HEK293 (cell line): ENCODE data around the gene RND1.

Source experiments
- CTCF ChIA-PET: fragments of 350-600 bp; formaldehyde crosslinking; extraction: SDS; loops from one replicate; lab custom pipeline; 2021; ENCODE audit warnings: antibody characterized with exemption; lab: Yijun Ruan, JAX
- POLR2A ChIA-PET: fragments of 300-600 bp; formaldehyde crosslinking; extraction: SDS; loops from one replicate; lab custom pipeline; 2020; ENCODE audit warnings: antibody characterized with exemption, inconsistent platforms; lab: Yijun Ruan, JAX
- H3K27ac ChIP-seq: fragments of 200-500 bp; sonication (Bioruptor generic); 2 replicates; pipeline ENCODE4 v1.5.1; 2014; ENCODE audit warnings: low read depth, low read length, control low read depth, inconsistent platforms; ENCODE audit errors: extremely low read depth
- H3K36me3 ChIP-seq, 2 experiments: fragments of 200-500 bp in 1 of 2; sonication (Bioruptor generic) in 1 of 2; 1 replicate in 1 of 2; 2 replicates in 1 of 2; pipeline ENCODE4 v1.5.1; 2014 to 2017; ENCODE audit warnings: inconsistent platforms in 2 of 2, low read length in 2 of 2; ENCODE audit not compliant: control insufficient read depth in 2 of 2, insufficient read depth in 1 of 2
- H3K4me1 ChIP-seq: fragments of 200-500 bp; sonication (Bioruptor generic); 2 replicates; pipeline ENCODE4 v1.5.1; 2014; ENCODE audit warnings: mild to moderate bottlenecking, low read length, inconsistent platforms; ENCODE audit not compliant: control insufficient read depth, insufficient read depth
- H3K4me3 ChIP-seq: 2 replicates; pipeline ENCODE4 v1.5.1; 2011; ENCODE audit warnings: low read depth, mild to moderate bottlenecking, control low read depth, low read length, moderate library complexity
- H3K9me3 ChIP-seq: fragments of 200-500 bp; sonication (Bioruptor generic); 2 replicates; pipeline ENCODE4 v1.5.1; 2014; ENCODE audit warnings: low read depth, low read length, inconsistent platforms; ENCODE audit not compliant: control insufficient read depth, insufficient read depth
- KLF1 ChIP-seq: fragments of 450-650 bp; formaldehyde crosslinking; IDR thresholded peaks from 2 replicates; pipeline ENCODE4 v1.5.1; 2016; ENCODE audit warnings: missing biosample characterization, missing genetic modification characterization
- SCRT2 ChIP-seq: fragments of 450-650 bp; formaldehyde crosslinking; IDR thresholded peaks from 2 replicates; pipeline ENCODE4 v1.5.1; 2016; ENCODE audit warnings: missing biosample characterization, missing genetic modification characterization
- WT1 ChIP-seq: fragments of 450-650 bp; formaldehyde crosslinking; IDR thresholded peaks from 2 replicates; pipeline ENCODE4 v1.5.1; 2016; ENCODE audit warnings: missing biosample characterization, missing genetic modification characterization
- ZBTB49 ChIP-seq: fragments of 450-650 bp; formaldehyde crosslinking; IDR thresholded peaks from 2 replicates; pipeline ENCODE4 v1.5.1; 2016; ENCODE audit warnings: missing biosample characterization, missing genetic modification characterization, low read depth
- ZFHX2 ChIP-seq: fragments of 450-650 bp; formaldehyde crosslinking; conservative IDR thresholded peaks from 2 replicates; pipeline ENCODE4 v1.5.1; 2016; ENCODE audit warnings: missing biosample characterization, missing genetic modification characterization
- ZFP41 ChIP-seq: fragments of 450-650 bp; formaldehyde crosslinking; IDR thresholded peaks from 2 replicates; pipeline ENCODE4 v1.5.1; 2016; ENCODE audit warnings: missing biosample characterization, missing genetic modification characterization, borderline replicate concordance
- ZNF121 ChIP-seq: fragments of 450-650 bp; formaldehyde crosslinking; IDR thresholded peaks from 2 replicates; pipeline ENCODE4 v1.5.1; 2016; ENCODE audit warnings: missing biosample characterization, missing genetic modification characterization
- ZNF157 ChIP-seq: fragments of 450-650 bp; formaldehyde crosslinking; IDR thresholded peaks from 2 replicates; pipeline ENCODE4 v1.5.1; 2016; ENCODE audit warnings: missing biosample characterization, missing genetic modification characterization
- ZNF175 ChIP-seq: fragments of 450-650 bp; formaldehyde crosslinking; IDR thresholded peaks from 2 replicates; pipeline ENCODE4 v1.5.1; 2016; ENCODE audit warnings: missing biosample characterization, missing genetic modification characterization
- ZNF423 ChIP-seq: fragments of 450-650 bp; formaldehyde crosslinking; IDR thresholded peaks from 2 replicates; pipeline ENCODE4 v1.5.1; 2016; ENCODE audit warnings: missing biosample characterization, missing genetic modification characterization
- ZNF48 ChIP-seq: fragments of 450-650 bp; formaldehyde crosslinking; IDR thresholded peaks from 2 replicates; pipeline ENCODE4 v1.5.1; 2016; ENCODE audit warnings: missing biosample characterization, missing genetic modification characterization
- ZNF510 ChIP-seq: fragments of 450-650 bp; formaldehyde crosslinking; IDR thresholded peaks from 2 replicates; pipeline ENCODE4 v1.5.1; 2018; ENCODE audit warnings: mild to moderate bottlenecking, missing genetic modification characterization, missing biosample characterization; ENCODE audit not compliant: insufficient replicate concordance
- ZNF544 ChIP-seq: fragments of 450-650 bp; formaldehyde crosslinking; IDR thresholded peaks from 2 replicates; pipeline ENCODE4 v1.5.0; 2017; ENCODE audit warnings: missing biosample characterization, missing genetic modification characterization
- ZNF548 ChIP-seq: fragments of 450-650 bp; formaldehyde crosslinking; IDR thresholded peaks from 2 replicates; pipeline ENCODE4 v1.5.1; 2016; ENCODE audit warnings: missing biosample characterization, missing genetic modification characterization
- ZNF600 ChIP-seq: fragments of 450-650 bp; formaldehyde crosslinking; IDR thresholded peaks from 2 replicates; pipeline ENCODE4 v1.5.1; 2016; ENCODE audit warnings: missing biosample characterization, missing genetic modification characterization
- ZNF621 ChIP-seq: fragments of 450-650 bp; formaldehyde crosslinking; IDR thresholded peaks from 2 replicates; pipeline ENCODE4 v1.5.1; 2017; ENCODE audit warnings: missing biosample characterization, missing genetic modification characterization
- ZSCAN30 ChIP-seq: fragments of 450-650 bp; IDR thresholded peaks from 2 replicates; pipeline ENCODE4 v1.5.1; 2018; ENCODE audit warnings: missing biosample characterization, mild to moderate bottlenecking, missing genetic modification characterization, moderate library complexity
- TF ChIP-seq, protein P1 (sequence below): fragments of 450-650 bp; formaldehyde crosslinking; IDR thresholded peaks from 2 replicates; pipeline ENCODE4 v1.5.1; 2016; ENCODE audit warnings: missing biosample characterization, missing genetic modification characterization
- TF ChIP-seq, protein P2 (sequence below): fragments of 450-650 bp; formaldehyde crosslinking; IDR thresholded peaks from 2 replicates; pipeline ENCODE4 v1.5.1; 2016; ENCODE audit warnings: missing biosample characterization, missing genetic modification characterization, borderline replicate concordance
- TF ChIP-seq, protein P3 (sequence below): fragments of 450-650 bp; IDR thresholded peaks from 2 replicates; pipeline ENCODE4 v1.5.1; 2018; ENCODE audit warnings: missing biosample characterization, missing genetic modification characterization

The RND1 gene

DNA sequence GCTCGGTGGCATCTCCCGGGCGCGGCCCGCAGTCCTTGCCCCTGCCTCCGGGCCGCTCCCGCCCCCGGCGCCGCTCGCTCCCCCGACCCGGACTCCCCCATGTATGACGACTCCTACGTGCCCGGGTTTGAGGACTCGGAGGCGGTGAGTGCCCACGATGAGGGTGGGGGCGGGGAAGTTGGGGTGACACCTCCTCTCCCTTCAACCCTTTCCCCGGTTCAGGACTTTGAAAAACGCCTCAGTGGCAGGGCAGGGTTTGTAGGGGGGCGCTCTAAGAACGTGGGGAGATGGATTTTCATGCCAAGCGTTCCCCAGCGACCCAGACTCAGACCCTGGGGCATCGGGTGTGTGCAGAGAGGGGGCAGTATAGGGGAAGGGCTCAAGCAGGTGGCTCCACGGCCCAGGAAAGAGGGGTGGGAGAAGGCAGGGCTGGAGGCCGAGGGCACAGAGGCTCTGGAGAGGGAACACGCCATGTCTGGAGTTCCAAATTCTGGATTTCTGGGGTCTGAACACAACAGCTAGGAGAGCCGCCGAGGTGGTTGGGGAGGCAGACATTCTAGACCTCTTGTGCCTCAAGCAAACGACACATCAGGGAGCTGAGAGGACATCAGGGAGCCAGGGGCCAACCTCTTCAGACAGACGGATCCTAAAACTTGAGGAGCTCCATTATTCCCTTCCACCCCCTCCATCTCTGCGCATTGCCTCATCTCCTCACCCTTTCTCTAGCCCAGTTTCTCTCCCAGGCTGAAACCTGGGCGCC lies 46.7 kb downstream of the RND1 start:
- Histone ChIP-seq H3K36me3 (peaks cover 0 to 13% of the 10 kb centered on the region in 2 experiments; a peak in 1 of 3 replicates), H3K9me3 (no peaks in the 10 kb centered on the region), H3K4me3 (peak overlapping the region; percentile 63), H3K27ac (no peak overlapping the region; the same call in 1 of the 2 replicates), H3K4me1 (peaks cover 3% of the 10 kb centered on the region; the same call in 1 of the 2 replicates)
- TF ChIP-seq ZFHX2 (tag by site-specific recombination) = peak; percentile 78
- no peak for TF ChIP-seq ZNF423 (tag by site-specific recombination)
- TF ChIP-seq ZNF175 = no peak
- no peak for TF ChIP-seq ZSCAN30 (tag by site-specific recombination)
- TF ChIP-seq ZNF510 (tag by site-specific recombination) = no peak
- TF ChIP-seq, protein P1, sequence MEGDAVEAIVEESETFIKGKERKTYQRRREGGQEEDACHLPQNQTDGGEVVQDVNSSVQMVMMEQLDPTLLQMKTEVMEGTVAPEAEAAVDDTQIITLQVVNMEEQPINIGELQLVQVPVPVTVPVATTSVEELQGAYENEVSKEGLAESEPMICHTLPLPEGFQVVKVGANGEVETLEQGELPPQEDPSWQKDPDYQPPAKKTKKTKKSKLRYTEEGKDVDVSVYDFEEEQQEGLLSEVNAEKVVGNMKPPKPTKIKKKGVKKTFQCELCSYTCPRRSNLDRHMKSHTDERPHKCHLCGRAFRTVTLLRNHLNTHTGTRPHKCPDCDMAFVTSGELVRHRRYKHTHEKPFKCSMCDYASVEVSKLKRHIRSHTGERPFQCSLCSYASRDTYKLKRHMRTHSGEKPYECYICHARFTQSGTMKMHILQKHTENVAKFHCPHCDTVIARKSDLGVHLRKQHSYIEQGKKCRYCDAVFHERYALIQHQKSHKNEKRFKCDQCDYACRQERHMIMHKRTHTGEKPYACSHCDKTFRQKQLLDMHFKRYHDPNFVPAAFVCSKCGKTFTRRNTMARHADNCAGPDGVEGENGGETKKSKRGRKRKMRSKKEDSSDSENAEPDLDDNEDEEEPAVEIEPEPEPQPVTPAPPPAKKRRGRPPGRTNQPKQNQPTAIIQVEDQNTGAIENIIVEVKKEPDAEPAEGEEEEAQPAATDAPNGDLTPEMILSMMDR = peak; percentile 84
- peak; percentile 42 for TF ChIP-seq ZNF600
- ChIA-PET CTCF (interaction anchor here (0.7 to 1.5 kb wide), 5 partner anchors 11 to 146 kb away, joined by 3 to 8 read pairs (median 3); no protein-coding TSS in a partner anchor), POLR2A (interaction anchor here (0.5 to 2.0 kb wide), 5 partner anchors 9 to 1592 kb away, joined by 3 to 5 read pairs (median 3); no protein-coding TSS in a partner anchor)

GRCh38 chr12:48817873-48818830 lies 47.5 kb downstream of the RND1 start, which contains the start of gene CACNB3:
TSS of gene CACNB3 (plus strand) at chr12:48818496. CDS start at chr12:48818930, 434 bp downstream.
- ChIA-PET CTCF (interaction anchor here (0.7 to 4.6 kb wide), 6 partner anchors 14 to 170 kb away, joined by 3 to 28 read pairs (median 4); partner anchors contain the start of gene DDX23), POLR2A (interaction anchor here (0.6 to 2.0 kb wide), 5 partner anchors 9 to 1593 kb away, joined by 3 to 4 read pairs (median 3); partner anchors contain the start of gene ADCY6)
- Histone ChIP-seq H3K27ac (peak within 1 kb of the TSS; percentile 43; the same call in 1 of the 2 replicates), H3K4me3 (peak within 1 kb of the TSS; percentile 63), H3K9me3 (no peaks in the 10 kb centered on the region), H3K36me3 (peaks cover 0 to 5% of the 10 kb centered on the region in 2 experiments; a peak in 1 of 3 replicates), H3K4me1 (peaks cover 3% of the 10 kb centered on the region; the same call in 1 of the 2 replicates)
- TF ChIP-seq ZNF544 (tag by site-specific recombination) (no peak), WT1 (tag by site-specific recombination) (peak; percentile 88), KLF1 (tag by site-specific recombination) (peak; percentile 90), ZNF621 (tag by site-specific recombination) (no peak), ZFP41 (tag by site-specific recombination) (no peak), ZBTB49 (no peak), ZNF121 (tag by site-specific recombination) (no peak), ZNF548 (tag by site-specific recombination) (no peak), SCRT2 (tag by site-specific recombination) (peak; percentile 99), ZNF48 (tag by site-specific recombination) (no peak), ZNF157 (tag by site-specific recombination) (no peak)
- TF ChIP-seq, protein P2, sequence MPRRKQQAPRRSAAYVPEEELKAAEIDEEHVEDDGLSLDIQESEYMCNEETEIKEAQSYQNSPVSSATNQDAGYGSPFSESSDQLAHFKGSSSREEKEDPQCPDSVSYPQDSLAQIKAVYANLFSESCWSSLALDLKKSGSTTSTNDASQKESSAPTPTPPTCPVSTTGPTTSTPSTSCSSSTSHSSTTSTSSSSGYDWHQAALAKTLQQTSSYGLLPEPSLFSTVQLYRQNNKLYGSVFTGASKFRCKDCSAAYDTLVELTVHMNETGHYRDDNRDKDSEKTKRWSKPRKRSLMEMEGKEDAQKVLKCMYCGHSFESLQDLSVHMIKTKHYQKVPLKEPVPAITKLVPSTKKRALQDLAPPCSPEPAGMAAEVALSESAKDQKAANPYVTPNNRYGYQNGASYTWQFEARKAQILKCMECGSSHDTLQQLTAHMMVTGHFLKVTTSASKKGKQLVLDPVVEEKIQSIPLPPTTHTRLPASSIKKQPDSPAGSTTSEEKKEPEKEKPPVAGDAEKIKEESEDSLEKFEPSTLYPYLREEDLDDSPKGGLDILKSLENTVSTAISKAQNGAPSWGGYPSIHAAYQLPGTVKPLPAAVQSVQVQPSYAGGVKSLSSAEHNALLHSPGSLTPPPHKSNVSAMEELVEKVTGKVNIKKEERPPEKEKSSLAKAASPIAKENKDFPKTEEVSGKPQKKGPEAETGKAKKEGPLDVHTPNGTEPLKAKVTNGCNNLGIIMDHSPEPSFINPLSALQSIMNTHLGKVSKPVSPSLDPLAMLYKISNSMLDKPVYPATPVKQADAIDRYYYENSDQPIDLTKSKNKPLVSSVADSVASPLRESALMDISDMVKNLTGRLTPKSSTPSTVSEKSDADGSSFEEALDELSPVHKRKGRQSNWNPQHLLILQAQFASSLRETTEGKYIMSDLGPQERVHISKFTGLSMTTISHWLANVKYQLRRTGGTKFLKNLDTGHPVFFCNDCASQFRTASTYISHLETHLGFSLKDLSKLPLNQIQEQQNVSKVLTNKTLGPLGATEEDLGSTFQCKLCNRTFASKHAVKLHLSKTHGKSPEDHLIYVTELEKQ = no peak
- TF ChIP-seq, protein P3, sequence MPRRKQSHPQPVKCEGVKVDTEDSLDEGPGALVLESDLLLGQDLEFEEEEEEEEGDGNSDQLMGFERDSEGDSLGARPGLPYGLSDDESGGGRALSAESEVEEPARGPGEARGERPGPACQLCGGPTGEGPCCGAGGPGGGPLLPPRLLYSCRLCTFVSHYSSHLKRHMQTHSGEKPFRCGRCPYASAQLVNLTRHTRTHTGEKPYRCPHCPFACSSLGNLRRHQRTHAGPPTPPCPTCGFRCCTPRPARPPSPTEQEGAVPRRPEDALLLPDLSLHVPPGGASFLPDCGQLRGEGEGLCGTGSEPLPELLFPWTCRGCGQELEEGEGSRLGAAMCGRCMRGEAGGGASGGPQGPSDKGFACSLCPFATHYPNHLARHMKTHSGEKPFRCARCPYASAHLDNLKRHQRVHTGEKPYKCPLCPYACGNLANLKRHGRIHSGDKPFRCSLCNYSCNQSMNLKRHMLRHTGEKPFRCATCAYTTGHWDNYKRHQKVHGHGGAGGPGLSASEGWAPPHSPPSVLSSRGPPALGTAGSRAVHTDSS = no peak
